HG02571 (cell line): Measurements from ENCODE around the gene WIZ.

ENCODE experiments used
- ATAC-seq: cut with Tn5 transposase; IDR thresholded peaks from one replicate; pipeline ENCODE4 v1.9.1; 2021; ENCODE audit warnings: mild to moderate bottlenecking, moderate library complexity; ENCODE audit not compliant: unreplicated experiment

The WIZ gene

DNA sequence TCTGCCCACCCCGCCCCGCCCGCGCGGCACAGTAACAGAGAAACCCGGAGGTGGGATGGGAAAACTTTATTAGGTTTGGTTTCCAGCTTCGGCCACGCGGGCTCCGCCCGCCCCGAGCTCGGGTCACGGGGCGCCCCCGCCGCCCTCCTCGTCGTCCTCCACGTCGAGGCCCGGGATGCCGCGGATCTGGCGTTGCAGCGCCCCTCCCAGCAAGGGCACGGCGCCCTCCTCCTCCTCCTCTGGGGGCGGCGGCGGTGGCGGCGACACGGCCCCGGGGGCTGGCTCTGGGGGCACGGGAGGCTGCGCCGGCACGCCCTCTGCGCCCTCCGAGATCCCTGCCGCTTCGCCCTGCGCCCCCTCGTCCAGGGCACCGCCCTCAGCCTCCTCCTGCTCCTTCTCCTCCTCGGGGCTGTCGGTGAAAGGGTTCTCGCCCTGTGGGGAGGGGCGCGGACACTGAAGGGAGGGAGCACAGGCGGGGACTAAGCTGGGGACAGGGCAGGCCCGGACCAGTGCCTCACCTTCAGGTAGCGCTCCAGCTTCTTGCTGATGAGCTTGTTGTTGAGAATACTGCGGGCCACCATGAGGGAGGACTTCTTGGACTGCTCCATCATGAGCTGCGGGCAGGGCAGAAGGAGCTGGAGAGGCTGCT lies 69.6 kb downstream of the WIZ start:
- ATAC-seq = peak; percentile 11

DNA sequence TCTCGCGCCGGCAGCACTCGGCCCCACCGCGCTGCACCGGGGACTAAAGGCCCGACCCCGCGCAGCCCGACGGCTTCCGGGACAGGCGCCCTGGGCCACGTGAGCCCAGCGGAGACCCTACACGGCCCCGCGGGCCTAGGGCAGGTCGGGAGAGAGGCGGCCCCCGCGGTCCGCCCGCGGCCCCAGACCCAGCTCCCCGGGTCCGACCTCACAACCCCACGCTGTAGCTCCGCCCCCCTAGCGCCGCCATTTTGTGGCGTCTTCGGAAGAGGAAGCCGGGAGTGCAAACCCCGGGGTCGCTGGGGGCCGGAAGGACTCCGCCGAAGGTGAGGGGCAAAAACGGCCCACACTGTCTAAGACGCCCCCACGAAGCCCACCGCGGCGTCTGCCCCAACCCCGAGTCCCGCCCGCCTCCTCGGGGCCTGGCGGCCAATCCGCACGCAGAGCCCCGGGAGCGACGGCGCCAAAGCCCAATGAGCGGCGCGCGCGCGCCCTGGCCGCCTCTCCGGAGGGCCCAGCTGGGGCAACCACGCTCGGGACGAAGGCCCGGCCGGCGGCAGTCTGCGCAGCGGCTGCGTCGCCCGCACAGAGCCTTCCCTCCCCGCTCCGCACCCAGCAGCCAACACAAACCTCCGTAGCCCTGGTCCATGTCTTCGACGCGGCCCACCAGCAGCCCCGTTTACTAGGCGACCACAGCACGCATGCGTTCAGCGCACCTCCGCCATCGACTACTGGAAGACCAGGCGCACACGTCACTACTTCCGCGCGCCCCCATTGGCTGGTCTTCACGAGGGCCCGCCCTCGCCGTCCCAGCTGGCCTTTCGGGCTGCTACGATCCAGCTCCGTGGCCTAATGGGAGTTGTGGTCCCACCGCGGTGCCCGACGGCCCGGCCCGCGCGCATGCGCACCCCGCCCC lies 70.4 kb downstream of the WIZ start, which contains the start of gene AKAP8:
TSS of gene AKAP8 (minus strand) at position 705 of the 916 bp plus-strand sequence. CDS start at position 649, 56 bp downstream.
- peak; percentile 79 for ATAC-seq

DNA sequence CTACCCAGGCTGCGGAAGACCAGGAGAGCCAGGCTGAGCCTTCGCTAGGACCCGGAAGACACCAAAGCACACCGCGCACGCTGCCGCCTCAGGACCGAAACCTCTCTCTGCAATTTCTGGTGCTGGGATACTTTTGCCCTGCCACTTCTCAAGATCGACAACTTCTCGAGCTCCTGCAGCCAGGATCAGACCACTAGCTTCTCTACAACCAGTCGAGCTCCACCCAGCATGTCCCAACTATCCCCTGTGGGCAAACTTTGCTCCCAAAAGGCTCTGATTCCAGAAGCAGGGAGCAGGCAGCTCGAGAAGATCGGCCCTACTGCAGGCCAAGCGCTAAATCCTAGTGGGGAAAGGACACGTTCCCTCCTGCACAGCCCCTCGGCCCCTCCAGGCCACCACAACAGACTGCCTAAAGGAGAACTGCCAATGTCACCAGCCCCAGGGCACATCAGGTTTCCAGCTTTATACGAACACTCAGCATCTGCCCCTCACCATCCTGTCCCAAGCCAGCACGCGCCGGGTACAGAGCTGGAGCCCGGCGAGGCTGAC lies 71.1 kb downstream of the WIZ start:
- ATAC-seq = no peak

DNA sequence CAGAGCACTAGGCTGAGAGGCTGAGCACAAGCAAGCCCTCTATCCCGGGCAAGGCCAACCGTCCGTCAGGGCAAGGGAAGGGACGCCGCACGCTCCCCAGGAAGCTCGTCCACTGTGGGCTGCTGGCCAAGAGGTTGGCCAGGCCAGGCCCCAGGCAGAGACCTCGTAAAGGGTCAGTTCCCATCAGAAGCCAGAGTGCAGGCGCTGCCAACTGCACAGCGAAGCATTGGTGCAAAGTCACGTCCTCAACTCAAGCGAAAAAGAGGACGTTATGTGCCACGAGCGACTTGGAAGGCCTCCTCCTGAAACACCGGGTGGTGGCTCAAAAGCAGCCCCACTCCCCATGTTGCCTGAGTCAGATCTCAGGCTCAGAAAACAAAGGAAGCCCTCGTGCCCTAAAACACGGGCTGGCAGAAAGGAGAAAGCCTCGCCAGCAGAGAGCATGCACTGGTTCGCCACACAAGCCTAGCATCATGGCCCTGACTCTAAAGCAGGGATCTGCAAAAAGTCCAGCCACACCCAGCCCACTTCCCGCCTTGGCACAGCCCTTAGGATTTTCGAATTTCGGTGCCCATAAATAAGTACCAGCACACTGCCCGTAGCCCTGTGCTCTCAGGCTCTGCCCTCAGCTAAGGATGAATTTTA lies 74.8 kb downstream of the WIZ start:
- no peak for ATAC-seq

DNA sequence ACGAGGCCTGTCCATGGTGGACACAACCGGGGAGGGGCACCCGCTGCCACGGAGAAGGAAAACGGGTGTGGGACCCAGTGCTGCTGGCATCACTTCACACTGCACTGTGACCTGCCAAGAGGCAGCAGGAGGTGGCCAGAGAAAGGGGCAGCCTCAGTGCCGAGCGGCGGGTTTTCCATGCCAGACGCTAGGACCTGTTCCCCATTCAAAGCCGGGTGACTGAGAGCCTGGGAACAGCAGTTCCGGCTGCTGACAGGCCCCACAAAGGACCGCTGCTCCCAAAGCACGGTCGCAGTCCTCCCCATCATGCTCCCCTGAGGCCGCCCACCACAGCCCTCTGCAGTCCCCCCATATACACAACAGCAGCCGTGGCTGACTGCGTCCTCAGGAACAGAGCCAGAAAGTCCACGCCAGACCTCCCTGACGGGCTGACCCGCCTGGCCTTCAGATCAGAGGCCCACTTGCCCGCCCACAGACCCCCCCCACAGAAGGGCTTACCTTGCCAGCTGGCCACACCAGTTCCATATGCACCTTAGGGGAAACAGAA lies 75.6 kb downstream of the WIZ start:
- no peak for ATAC-seq

DNA sequence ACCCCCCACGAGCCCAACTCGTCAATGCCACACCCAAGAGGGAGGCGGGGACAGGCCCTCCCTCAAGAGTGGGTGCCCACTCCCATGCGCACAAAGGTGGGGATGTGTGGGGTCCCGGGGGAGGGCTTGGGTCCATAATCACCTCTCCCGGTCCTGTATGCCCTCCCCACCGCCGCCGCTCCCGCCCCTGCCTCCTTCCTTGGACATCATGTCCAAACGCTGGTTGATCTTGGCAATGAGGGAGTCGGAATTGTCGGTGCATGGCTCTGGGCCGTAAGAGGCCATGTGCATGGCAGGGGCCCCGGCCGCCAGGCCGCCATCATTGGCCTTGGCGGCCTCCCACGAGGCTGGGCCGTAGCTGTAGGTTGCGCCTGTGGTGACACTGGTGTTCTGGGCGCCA lies 76.1 kb downstream of the WIZ start:
- ATAC-seq = no peak

DNA sequence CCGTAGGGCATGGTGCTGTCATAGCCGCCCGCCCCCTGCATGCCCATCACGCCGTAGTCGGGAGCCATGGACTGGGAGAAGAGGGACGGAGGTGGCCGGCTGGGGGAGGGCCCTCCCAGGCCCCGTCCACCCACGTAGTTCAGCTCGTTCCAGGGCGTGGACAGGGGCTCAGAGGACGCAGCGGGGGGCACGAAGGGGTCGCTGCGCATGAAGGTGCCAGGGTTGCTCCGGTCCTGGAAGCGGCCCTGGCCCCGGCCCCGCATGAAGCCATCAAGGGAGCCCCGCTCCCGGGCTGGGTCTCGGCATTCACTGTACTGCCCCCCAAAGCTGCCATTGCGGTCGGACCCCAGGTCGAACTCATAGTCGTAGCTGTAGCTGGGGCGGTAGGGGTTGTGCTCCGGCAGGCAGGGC lies 76.9 kb downstream of the WIZ start:
- ATAC-seq = no peak

DNA sequence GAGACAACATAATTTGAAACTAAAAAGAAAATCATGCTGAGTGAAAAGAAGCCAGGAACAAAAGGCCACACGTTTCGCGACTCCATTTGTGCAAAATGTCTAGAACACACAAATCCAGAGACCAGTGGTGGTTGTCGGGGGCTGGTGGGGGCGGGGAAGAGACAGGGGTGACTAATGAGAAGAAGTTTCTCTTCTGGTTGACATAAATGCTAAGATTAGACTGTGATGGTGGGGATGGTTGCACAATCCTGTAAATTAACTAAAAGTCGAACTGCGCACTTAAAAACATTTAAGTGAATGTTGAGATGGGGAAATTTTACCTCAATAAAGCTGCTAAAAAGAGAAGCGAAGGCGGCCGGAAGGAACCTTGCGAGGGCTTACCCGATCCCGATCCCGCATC lies 77.3 kb downstream of the WIZ start:
- ATAC-seq = no peak

DNA sequence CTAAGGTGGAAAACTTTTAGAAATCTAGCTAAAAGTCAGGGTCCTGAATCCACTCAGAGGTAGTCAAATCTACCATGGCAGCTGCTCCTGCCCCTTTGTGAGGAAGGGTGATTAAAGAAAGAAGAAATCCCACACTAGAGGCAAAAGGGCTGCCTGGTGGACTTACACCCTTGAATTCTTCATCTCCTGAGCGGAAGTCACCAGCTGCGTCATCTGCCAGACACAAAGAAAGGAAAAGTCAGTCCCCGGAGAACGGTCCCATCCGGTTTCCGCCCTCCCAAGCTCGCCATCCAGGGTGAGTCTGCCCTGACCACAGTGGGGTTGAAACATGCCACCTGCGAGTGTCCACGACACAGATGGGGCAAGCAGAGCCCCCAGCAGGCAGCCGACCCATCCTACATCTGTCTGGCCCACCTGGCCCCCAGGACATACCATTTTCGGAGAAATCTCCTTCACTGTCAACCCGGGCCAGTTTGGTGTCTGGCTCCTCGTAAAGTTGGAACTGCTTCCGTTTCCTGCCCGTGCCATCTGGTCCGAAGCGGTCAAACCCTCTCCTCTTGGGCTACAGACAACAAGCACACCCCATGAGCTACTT lies 77.9 kb downstream of the WIZ start:
- ATAC-seq = no peak

DNA sequence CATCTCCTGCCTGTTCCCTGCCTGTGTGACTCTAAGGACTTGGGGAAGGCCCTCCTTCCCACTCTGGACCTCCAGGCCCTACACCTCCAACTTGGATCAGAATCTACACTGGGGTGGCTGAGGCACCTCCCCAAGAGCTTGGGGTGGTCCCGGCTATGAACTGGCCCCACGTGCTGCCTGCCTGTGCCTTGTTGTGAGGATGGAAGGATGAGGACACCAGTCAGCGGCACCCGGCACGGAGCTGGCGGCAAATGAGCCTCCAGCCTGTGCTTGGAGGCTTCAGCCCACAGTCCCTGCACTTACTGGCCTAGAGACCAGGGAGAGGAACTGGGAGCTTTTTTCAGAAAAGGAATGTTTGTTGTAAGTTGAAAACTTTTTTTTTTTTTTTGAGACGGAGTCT lies 78.6 kb downstream of the WIZ start:
- no peak for ATAC-seq
